Stimulated activated CD8-positive, alpha-beta memory T cell treated with anti-CD3 and anti-CD28 coated beads, Interleukin-4, amount 100 ng/mL, for 1 hour (primary cell): Measurements from ENCODE around the gene HTR1B.

Experiments used
- DNase-seq, 2 donors: peaks; one replicate each; pipeline ENCODE4 v3.0.0-alpha.2; 2020; ENCODE audit warnings: low read depth in 2 of 2, low spot score in 1 of 2

The HTR1B gene

GRCh38 chr6:77463308-77463860 lies at the start of gene HTR1B:
HTR1B (minus strand) TSS chr6:77463491; CDS start chr6:77463403, 88 bp downstream.
- DNase-seq: no peak

GRCh38 chr6:77512554-77512953 lies 49.3 kb upstream of the HTR1B start:
- no peak for DNase-seq

- DNase-seq: no peak
Observed at GRCh38 chr6:77511860-77512259, 48.6 kb upstream of the HTR1B start.

- no peak for DNase-seq
Observed at GRCh38 chr6:77502981-77503380, 39.7 kb upstream of the HTR1B start.

GRCh38 chr6:77492530-77492929 lies 29.2 kb upstream of the HTR1B start:
- no peak for DNase-seq

GRCh38 chr6:77487808-77488425 lies 24.6 kb upstream of the HTR1B start:
- DNase-seq: no peak

GRCh38 chr6:77482981-77483380 lies 19.7 kb upstream of the HTR1B start:
- no peak for DNase-seq

GRCh38 chr6:77474973-77475372 lies 11.7 kb upstream of the HTR1B start:
- DNase-seq: no peak

GRCh38 chr6:77474286-77474956 lies 11.1 kb upstream of the HTR1B start:
- DNase-seq: no peak

- DNase-seq: no peak
Observed at GRCh38 chr6:77470983-77471382, 7.7 kb upstream of the HTR1B start.

GRCh38 chr6:77468939-77469338 lies 5.6 kb upstream of the HTR1B start:
- no peak for DNase-seq

GRCh38 chr6:77466451-77467437 lies 3.5 kb upstream of the HTR1B start:
- no peak for DNase-seq

- DNase-seq: no peak
Observed at GRCh38 chr6:77466055-77466450, 2.8 kb upstream of the HTR1B start.

- no peak for DNase-seq
Observed at GRCh38 chr6:77464495-77464867, 1.2 kb upstream of the HTR1B start.

- DNase-seq: no peak
Observed at GRCh38 chr6:77463861-77464494, 687 bp upstream of the HTR1B start.

- no peak for DNase-seq
Observed at GRCh38 chr6:77462359-77463307, 658 bp downstream of the HTR1B start.

- no peak for DNase-seq
Observed at GRCh38 chr6:77461796-77462195, 1.5 kb downstream of the HTR1B start.

- DNase-seq: no peak
Observed at GRCh38 chr6:77458421-77458820, 4.9 kb downstream of the HTR1B start.

- no peak for DNase-seq
Observed at GRCh38 chr6:77457720-77458349, 5.5 kb downstream of the HTR1B start.
